IPS-11a (cell line): ENCODE data around the gene HMGB1.

Source experiments
- H3K4me3 ChIP-seq: one replicate; pipeline ENCODE4 v1.5.1; 2013; ENCODE audit warnings: low read depth, low read length, control low read depth

The HMGB1 gene

GRCh38 chr13:30465593-30466357 lies at the start of gene HMGB1:
TSS of gene HMGB1 (minus strand) at chr13:30465936. CDS start at chr13:30463680, 2,256 bp downstream.
- H3K4me3 ChIP-seq = peak within 1 kb of the TSS; percentile 76

GRCh38 chr13:30510811-30511371 lies 45.2 kb upstream of the HMGB1 start:
- H3K4me3 ChIP-seq = no peak overlapping the region

GRCh38 chr13:30510091-30510490 lies 44.4 kb upstream of the HMGB1 start:
- no peak overlapping the region for H3K4me3 ChIP-seq

- H3K4me3 ChIP-seq = no peak overlapping the region
These were observed 43.7 kb upstream of the HMGB1 start for GRCh38 chr13:30509254-30510050.

- H3K4me3 ChIP-seq = no peak overlapping the region
These were observed 38.3 kb upstream of the HMGB1 start for GRCh38 chr13:30504081-30504480.

GRCh38 chr13:30502237-30502636 lies 36.5 kb upstream of the HMGB1 start:
- H3K4me3 ChIP-seq = no peak overlapping the region

- no peak overlapping the region for H3K4me3 ChIP-seq
These were observed 33.6 kb upstream of the HMGB1 start for GRCh38 chr13:30499338-30499737.

GRCh38 chr13:30496147-30496546 lies 30.4 kb upstream of the HMGB1 start:
- no peak overlapping the region for H3K4me3 ChIP-seq

GRCh38 chr13:30495746-30496145 lies 30.0 kb upstream of the HMGB1 start:
- no peak overlapping the region for H3K4me3 ChIP-seq

- no peak overlapping the region for H3K4me3 ChIP-seq
These were observed 28.1 kb upstream of the HMGB1 start for GRCh38 chr13:30493658-30494381.

GRCh38 chr13:30487075-30487470 lies 21.3 kb upstream of the HMGB1 start:
- no peak overlapping the region for H3K4me3 ChIP-seq

- H3K4me3 ChIP-seq = no peak overlapping the region
These were observed 20.7 kb upstream of the HMGB1 start for GRCh38 chr13:30486230-30487074.

GRCh38 chr13:30481241-30481760 lies 15.6 kb upstream of the HMGB1 start:
- H3K4me3 ChIP-seq = no peak overlapping the region

GRCh38 chr13:30480292-30480950 lies 14.7 kb upstream of the HMGB1 start:
- H3K4me3 ChIP-seq = no peak overlapping the region

- H3K4me3 ChIP-seq = no peak overlapping the region
These were observed 14.1 kb upstream of the HMGB1 start for GRCh38 chr13:30479883-30480219.

GRCh38 chr13:30479154-30479882 lies 13.6 kb upstream of the HMGB1 start:
- H3K4me3 ChIP-seq = no peak overlapping the region

GRCh38 chr13:30477346-30478195 lies 11.8 kb upstream of the HMGB1 start:
- no peak overlapping the region for H3K4me3 ChIP-seq

- H3K4me3 ChIP-seq = no peak overlapping the region
These were observed 7.9 kb upstream of the HMGB1 start for GRCh38 chr13:30473675-30474074.
